ENCODE measurements around the gene DLG2.

- TF ChIP-seq CTCF (IDR thresholded peaks at IDR 0.05) (no peak), POLR2AphosphoS5 (IDR thresholded peaks at IDR 0.05) (no peak)
These were observed 1765.1 kb downstream of the DLG2 start for GRCh38 chr11:83862033-83862432.

Measured in suprapubic skin (tissue), 3 donors.